Hepatocyte (in vitro differentiated cells): ENCODE data around the gene PARP4.
"Not testable (repeated sequence)": the region's sequence is repeated elsewhere in the genome, so short reads cannot be mapped to it uniquely, and the experiment has no call there.

Experiments
- EZH2 ChIP-seq: fragments of 200-600 bp; sonication (generic); IDR thresholded peaks from 2 replicates; pipeline ENCODE4 v1.6.1; 2016; ENCODE audit warnings: antibody characterized with exemption, mild to moderate bottlenecking, borderline replicate concordance
- EZH2phosphoT487 ChIP-seq: fragments of 200-600 bp; sonication (generic); IDR thresholded peaks from one replicate; pipeline ENCODE4 v1.6.1; 2018; ENCODE audit warnings: antibody characterized with exemption, mild to moderate bottlenecking, low read depth, moderate library complexity; ENCODE audit not compliant: unreplicated experiment, severe bottlenecking
- TF ChIP-seq, protein P1 (sequence below): fragments of 200-600 bp; sonication (generic); IDR thresholded peaks from 2 replicates; pipeline ENCODE4 v1.5.1; 2016; ENCODE audit warnings: antibody characterized with exemption, mild to moderate bottlenecking; ENCODE audit not compliant: poor library complexity

DNA sequence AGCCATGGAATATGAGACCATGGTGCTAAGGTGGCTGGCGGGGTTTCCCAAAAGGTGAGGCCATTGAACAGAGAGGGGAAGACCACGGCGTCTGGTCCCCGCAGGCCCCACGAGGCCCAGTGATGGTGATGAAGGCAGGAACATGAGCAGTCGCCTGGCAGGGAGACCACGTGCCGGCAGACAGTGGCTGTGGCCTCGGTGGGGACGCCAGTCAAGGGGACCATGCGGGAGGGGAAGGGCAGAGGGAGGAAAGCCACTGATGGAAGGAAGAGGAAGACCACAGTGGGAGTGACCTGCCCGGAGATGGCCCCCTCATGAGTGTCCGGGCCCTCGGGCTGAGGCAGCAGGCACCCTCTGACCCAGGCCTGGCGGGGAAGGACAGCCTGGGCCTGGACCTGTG lies 127.6 kb downstream of the PARP4 start:
- TF ChIP-seq, protein P1, sequence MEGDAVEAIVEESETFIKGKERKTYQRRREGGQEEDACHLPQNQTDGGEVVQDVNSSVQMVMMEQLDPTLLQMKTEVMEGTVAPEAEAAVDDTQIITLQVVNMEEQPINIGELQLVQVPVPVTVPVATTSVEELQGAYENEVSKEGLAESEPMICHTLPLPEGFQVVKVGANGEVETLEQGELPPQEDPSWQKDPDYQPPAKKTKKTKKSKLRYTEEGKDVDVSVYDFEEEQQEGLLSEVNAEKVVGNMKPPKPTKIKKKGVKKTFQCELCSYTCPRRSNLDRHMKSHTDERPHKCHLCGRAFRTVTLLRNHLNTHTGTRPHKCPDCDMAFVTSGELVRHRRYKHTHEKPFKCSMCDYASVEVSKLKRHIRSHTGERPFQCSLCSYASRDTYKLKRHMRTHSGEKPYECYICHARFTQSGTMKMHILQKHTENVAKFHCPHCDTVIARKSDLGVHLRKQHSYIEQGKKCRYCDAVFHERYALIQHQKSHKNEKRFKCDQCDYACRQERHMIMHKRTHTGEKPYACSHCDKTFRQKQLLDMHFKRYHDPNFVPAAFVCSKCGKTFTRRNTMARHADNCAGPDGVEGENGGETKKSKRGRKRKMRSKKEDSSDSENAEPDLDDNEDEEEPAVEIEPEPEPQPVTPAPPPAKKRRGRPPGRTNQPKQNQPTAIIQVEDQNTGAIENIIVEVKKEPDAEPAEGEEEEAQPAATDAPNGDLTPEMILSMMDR: not testable (repeated sequence)
- not testable (repeated sequence) for TF ChIP-seq EZH2, EZH2phosphoT487
